Motor neuron (in vitro differentiated cells): ENCODE data around the gene FAM53B. TPM values are rescaled to one million over a fixed set of nuclear protein-coding genes. Genes with fewer than 3 reads are reported as not detected.

Experiments used
- ATAC-seq, 8 experiments: fragments of 200-7000 bp; cut with Tn5 transposase; replicated peaks in 6 of 8; 2 replicates each; pipeline ENCODE4 v1.8.0; 2021; ENCODE audit warnings: mild to moderate bottlenecking in 8 of 8, moderate library complexity in 8 of 8
- H3K27ac ChIP-seq, 2 donors: fragments of 250-450 bp; sonication (Bioruptor Pico); 2 replicates each; pipeline ENCODE4 v1.9.0; 2021; ENCODE audit warnings: antibody characterized with exemption in 2 of 2, mild to moderate bottlenecking in 2 of 2, moderate library complexity in 1 of 2
- H3K4me1 ChIP-seq, 2 donors: fragments of 250-450 bp; sonication (Bioruptor Pico); replicated peaks in 1 of 2; 2 replicates each; pipeline ENCODE4 v1.6.1; 2021; ENCODE audit warnings: antibody characterized with exemption in 2 of 2, mild to moderate bottlenecking in 2 of 2, moderate library complexity in 1 of 2
- H3K4me3 ChIP-seq, 5 donors: fragments of 250-450 bp; sonication (Bioruptor Pico); 2 replicates each; pipeline ENCODE4 v1.9.0; 2021; ENCODE audit warnings: antibody characterized with exemption in 5 of 5, mild to moderate bottlenecking in 5 of 5, moderate library complexity in 4 of 5
- WGBS, 10 experiments: fragments of 450-650 bp; shearing (Covaris generic); methylation state at CpG; one replicate each; pipeline ENCODE4 v1.0.0; 2022; 5-methylcytosine and 5-hydroxymethylcytosine counted together
- in situ Hi-C, 9 experiments: fragments of 400-800 bp; cut with MboI; loops; one replicate each; pipeline ENCODE4 v1.15.0; 2021; ENCODE audit warnings: low sequenced_read_pairs in 9 of 9, low pct_unique_long_range_greater_than_20kb in 2 of 9; ENCODE audit not compliant: unreplicated experiment in 9 of 9
- total RNA-seq, 8 experiments: library from RNA; unstranded; fragments of 300-600 nt; gene quantifications; 2 replicates each; pipeline versions ENCODE4 v1.2.3 to v1.2.4, GENCODE V29; 2022

Gene FAM53B
- total RNA-seq, 8 experiments from 2014 or later = 10.3 to 29.6 (median 18.8) TPM

- in situ Hi-C loops = loop anchor here in 5 of 9 experiments (25.0 kb wide), 2 partner anchors 171 to 196 kb away; no protein-coding TSS in a partner anchor
- WGBS, 10 experiments = 50 to 100% (median 82%) methylated on average over 1 to 13 of the region's 14 CpGs
- Histone ChIP-seq H3K4me3 (no peak overlapping the region), H3K4me1 (peaks cover 26 to 30% of the 10 kb centered on the region in 2 donors), H3K27ac (no peak overlapping the region)
- ATAC-seq = peak in 4 of 8 experiments; percentile 26 to 38 (median 30)
Measured at GRCh38 chr10:124732931-124733570, 11.1 kb downstream of the FAM53B start.

GRCh38 chr10:124731551-124731950 is 12.6 kb downstream of the FAM53B start:
- H3K27ac ChIP-seq = no peak overlapping the region
- in situ Hi-C loops = loop anchor here in 5 of 9 experiments (25.0 kb wide), 2 partner anchors 169 to 194 kb away; no protein-coding TSS in a partner anchor
- no peak for ATAC-seq

GRCh38 chr10:124730790-124731189 is 13.4 kb downstream of the FAM53B start:
- H3K4me3 ChIP-seq = no peak overlapping the region
- peaks cover 5 to 8% of the 10 kb centered on the region in 2 donors for H3K4me1 ChIP-seq
- WGBS, 10 experiments = 60 to 100% (median 93%) methylated on average over 1 to 3 of the region's 3 CpGs; no CpG with 5 or more reads in 2 of the 10 experiments
- H3K27ac ChIP-seq = no peak overlapping the region
- in situ Hi-C loops = loop anchor here in 5 of 9 experiments (25.0 kb wide), 2 partner anchors 168 to 193 kb away; no protein-coding TSS in a partner anchor
- ATAC-seq = no peak

More at GRCh38 chr10:124731551-124731950, 12.6 kb downstream of the FAM53B start:
- peaks cover 11 to 15% of the 10 kb centered on the region in 2 donors for H3K4me1 ChIP-seq
- no peak overlapping the region for H3K4me3 ChIP-seq
- WGBS, 10 experiments = 60 to 100% (median 100%) methylated on average over 1 to 2 of the region's 9 CpGs; no CpG with 5 or more reads in 7 of the 10 experiments

- WGBS, 10 experiments = 53 to 100% (median 80%) methylated on average over 1 to 7 of the region's 8 CpGs; no CpG with 5 or more reads in 1 of the 10 experiments
- no peak overlapping the region for H3K4me3 ChIP-seq
- peaks cover 20 to 22% of the 10 kb centered on the region in 2 donors for H3K4me1 ChIP-seq
- no peak overlapping the region for H3K27ac ChIP-seq
- in situ Hi-C loops = loop anchor here in 5 of 9 experiments (25.0 kb wide), 2 partner anchors 167 to 192 kb away; no protein-coding TSS in a partner anchor
- ATAC-seq = no peak
Measured at GRCh38 chr10:124728830-124729661, 15.1 kb downstream of the FAM53B start.

- in situ Hi-C loops = loop anchor here in 5 of 9 experiments (25.0 kb wide), 2 partner anchors 166 to 191 kb away; no protein-coding TSS in a partner anchor
- WGBS, 10 experiments = 40 to 100% (median 75%) methylated on average over 1 to 14 of the region's 14 CpGs; no CpG with 5 or more reads in 3 of the 10 experiments
- ATAC-seq = peak in 2 of 8 experiments; percentile 73 to 81
- Histone ChIP-seq H3K27ac (no peak overlapping the region), H3K4me3 (no peak overlapping the region), H3K4me1 (peaks cover 24 to 25% of the 10 kb centered on the region in 2 donors)
Measured at GRCh38 chr10:124728071-124728829, 15.9 kb downstream of the FAM53B start.

GRCh38 chr10:124727361-124727960 is 16.7 kb downstream of the FAM53B start:
- 80 to 100% (median 92%) methylated on average over 1 to 5 of the region's 6 CpGs; no CpG with 5 or more reads in 3 of the 10 experiments for WGBS, 10 experiments
- ATAC-seq = no peak
- Histone ChIP-seq H3K4me1 (peaks cover 21 to 24% of the 10 kb centered on the region in 2 donors), H3K27ac (no peak overlapping the region), H3K4me3 (no peak overlapping the region)
- in situ Hi-C loops = loop anchor here in 5 of 9 experiments (25.0 kb wide), 2 partner anchors 165 to 190 kb away; no protein-coding TSS in a partner anchor

GRCh38 chr10:124725791-124726190 is 18.4 kb downstream of the FAM53B start:
- no peak overlapping the region for H3K27ac ChIP-seq
- no peak for ATAC-seq
- in situ Hi-C loops = loop anchor here in 5 of 9 experiments (25.0 kb wide), 2 partner anchors 163 to 188 kb away; no protein-coding TSS in a partner anchor
- peaks cover 24 to 25% of the 10 kb centered on the region in 2 donors for H3K4me1 ChIP-seq
- WGBS, 10 experiments = 91 to 100% (median 99%) methylated on average over 1 to 5 of the region's 7 CpGs; no CpG with 5 or more reads in 4 of the 10 experiments
- H3K4me3 ChIP-seq = no peak overlapping the region

GRCh38 chr10:124725171-124725631 is 19.0 kb downstream of the FAM53B start:
- Histone ChIP-seq H3K4me1 (peaks cover 24 to 25% of the 10 kb centered on the region in 2 donors), H3K27ac (peak overlapping the region; percentile 2 to 59), H3K4me3 (no peak overlapping the region)
- ATAC-seq = no peak
- 59 to 100% (median 100%) methylated on average over 1 to 5 of the region's 9 CpGs; no CpG with 5 or more reads in 5 of the 10 experiments for WGBS, 10 experiments
- in situ Hi-C loops = loop anchor here in 5 of 9 experiments (25.0 kb wide), 2 partner anchors 163 to 188 kb away; no protein-coding TSS in a partner anchor

- Histone ChIP-seq H3K27ac (peak overlapping the region; percentile 4 to 59), H3K4me3 (no peak overlapping the region), H3K4me1 (peaks cover 27 to 28% of the 10 kb centered on the region in 2 donors)
- WGBS, 10 experiments = 27 to 80% (median 53%) methylated on average over 1 to 16 of the region's 20 CpGs; no CpG with 5 or more reads in 2 of the 10 experiments
- in situ Hi-C loops = loop anchor here in 6 of 9 experiments (25.0 kb wide), 2 partner anchors 162 to 187 kb away; no protein-coding TSS in a partner anchor
- peak in 6 of 8 experiments; percentile 61 to 93 (median 90) for ATAC-seq
Measured at GRCh38 chr10:124724279-124725027, 19.7 kb downstream of the FAM53B start.

- H3K4me1 ChIP-seq = peaks cover 33 to 35% of the 10 kb centered on the region in 2 donors
- in situ Hi-C loops = loop anchor here in 1 of 9 experiments (25.0 kb wide), 1 partner anchor 187 kb away; no protein-coding TSS in a partner anchor
- peak overlapping the region; percentile 4 to 59 for H3K27ac ChIP-seq
- 37 to 100% (median 83%) methylated on average over 1 to 7 of the region's 9 CpGs; no CpG with 5 or more reads in 4 of the 10 experiments for WGBS, 10 experiments
- ATAC-seq = peak in 4 of 8 experiments; percentile 0 to 31 (median 3)
- no peak overlapping the region for H3K4me3 ChIP-seq
Measured at GRCh38 chr10:124723826-124724225, 20.4 kb downstream of the FAM53B start.
